GM18867 (cell line): ENCODE data around the gene TMEM171.

Experiments
- ATAC-seq: cut with Tn5 transposase; IDR thresholded peaks from one replicate; pipeline ENCODE4 v1.9.1; 2021; ENCODE audit warnings: mild to moderate bottlenecking, moderate library complexity; ENCODE audit not compliant: unreplicated experiment

The TMEM171 gene

GRCh38 chr5:73151766-73152410, 31.5 kb downstream of the TMEM171 start:
- no peak for ATAC-seq

- ATAC-seq = no peak
Measured at GRCh38 chr5:73152411-73153388, 32.3 kb downstream of the TMEM171 start.

GRCh38 chr5:73153513-73153912, 33.1 kb downstream of the TMEM171 start:
- ATAC-seq = no peak

- ATAC-seq = no peak
Measured at GRCh38 chr5:73154208-73155006, 34.0 kb downstream of the TMEM171 start.

GRCh38 chr5:73155271-73156222, 35.2 kb downstream of the TMEM171 start:
- no peak for ATAC-seq

GRCh38 chr5:73157414-73158303, 37.3 kb downstream of the TMEM171 start:
- no peak for ATAC-seq

GRCh38 chr5:73158313-73158712, 37.9 kb downstream of the TMEM171 start:
- ATAC-seq = no peak

- ATAC-seq = peak; percentile 98
Measured at GRCh38 chr5:73160239-73160671, 39.9 kb downstream of the TMEM171 start.

- ATAC-seq = no peak
Measured at GRCh38 chr5:73170522-73170921, 50.1 kb downstream of the TMEM171 start.

- no peak for ATAC-seq
Measured at GRCh38 chr5:73171495-73171894, 51.1 kb downstream of the TMEM171 start.

- ATAC-seq = no peak
Measured at GRCh38 chr5:73172951-73173350, 52.6 kb downstream of the TMEM171 start, which contains the start of gene TMEM174. TMEM174 (plus strand) TSS chr5:73173193; CDS start chr5:73173244, 51 bp downstream.

- no peak for ATAC-seq
Measured at GRCh38 chr5:73174100-73174815, 53.9 kb downstream of the TMEM171 start.

- ATAC-seq = no peak
Measured at GRCh38 chr5:73176250-73176649, 55.9 kb downstream of the TMEM171 start.

- ATAC-seq = no peak
Measured at GRCh38 chr5:73178265-73178664, 57.9 kb downstream of the TMEM171 start.

GRCh38 chr5:73179730-73180129, 59.4 kb downstream of the TMEM171 start:
- ATAC-seq = no peak

- no peak for ATAC-seq
Measured at GRCh38 chr5:73180566-73180965, 60.2 kb downstream of the TMEM171 start.
